Neuron (in vitro differentiated cells): ENCODE results near the gene SDK2.
"Not testable (repeated sequence)": the region's sequence is repeated elsewhere in the genome, so short reads cannot be mapped to it uniquely, and the experiment has no call there.

Source experiments
- H2AFZ ChIP-seq: one replicate; pipeline ENCODE4 v1.6.1; 2013; ENCODE audit warnings: low read depth, mild to moderate bottlenecking, inconsistent platforms, low read length, moderate library complexity
- H3K27me3 ChIP-seq: one replicate; pipeline ENCODE4 v1.6.1; 2013; ENCODE audit warnings: low read length; ENCODE audit not compliant: insufficient read depth
- H3K36me3 ChIP-seq: one replicate; pipeline ENCODE4 v1.6.1; 2013; ENCODE audit warnings: low read length; ENCODE audit not compliant: insufficient read depth
- H3K4me1 ChIP-seq: one replicate; pipeline ENCODE4 v1.6.1; 2013; ENCODE audit warnings: low read length; ENCODE audit not compliant: insufficient read depth
- H3K4me3 ChIP-seq: 2 replicates; pipeline ENCODE4 v1.5.1; 2013; ENCODE audit warnings: mild to moderate bottlenecking, low read length, moderate library complexity
- H3K9me3 ChIP-seq: one replicate; pipeline ENCODE4 v1.6.1; 2013; ENCODE audit warnings: low read length

SDK2 gene

GRCh38 chr17:73465953-73466230 is 178.4 kb downstream of the SDK2 start:
- Histone ChIP-seq H3K27me3 (no peaks in the 10 kb centered on the region), H3K9me3 (no peaks in the 10 kb centered on the region), H3K4me3 (no peak overlapping the region), H3K4me1 (no peaks in the 10 kb centered on the region), H2AFZ (no peak overlapping the region), H3K36me3 (peaks cover 2% of the 10 kb centered on the region)

- Histone ChIP-seq H3K27me3 (no peaks in the 10 kb centered on the region), H2AFZ (no peak overlapping the region), H3K9me3 (no peaks in the 10 kb centered on the region), H3K36me3 (peaks cover 2% of the 10 kb centered on the region), H3K4me1 (no peaks in the 10 kb centered on the region), H3K4me3 (no peak overlapping the region)
Observed at GRCh38 chr17:73465130-73465952, 178.9 kb downstream of the SDK2 start.

GRCh38 chr17:73464447-73464846 is 179.8 kb downstream of the SDK2 start:
- Histone ChIP-seq H2AFZ (no peak overlapping the region), H3K27me3 (no peaks in the 10 kb centered on the region), H3K36me3 (peaks cover 2% of the 10 kb centered on the region), H3K4me3 (no peak overlapping the region), H3K9me3 (no peaks in the 10 kb centered on the region), H3K4me1 (no peaks in the 10 kb centered on the region)

GRCh38 chr17:73463821-73464220 is 180.4 kb downstream of the SDK2 start:
- no peaks in the 10 kb centered on the region for H3K9me3 ChIP-seq
- no peaks in the 10 kb centered on the region for H3K27me3 ChIP-seq
- H3K36me3 ChIP-seq = peaks cover 2% of the 10 kb centered on the region
- H2AFZ ChIP-seq = no peak overlapping the region
- H3K4me1 ChIP-seq = no peaks in the 10 kb centered on the region
- no peak overlapping the region for H3K4me3 ChIP-seq

GRCh38 chr17:73462823-73463222 is 181.4 kb downstream of the SDK2 start:
- no peak overlapping the region for H2AFZ ChIP-seq
- no peaks in the 10 kb centered on the region for H3K27me3 ChIP-seq
- H3K36me3 ChIP-seq = peaks cover 2% of the 10 kb centered on the region
- H3K4me1 ChIP-seq = no peaks in the 10 kb centered on the region
- no peak overlapping the region for H3K4me3 ChIP-seq
- H3K9me3 ChIP-seq = no peaks in the 10 kb centered on the region

GRCh38 chr17:73459980-73460379 is 184.3 kb downstream of the SDK2 start:
- no peaks in the 10 kb centered on the region for H3K36me3 ChIP-seq
- H2AFZ ChIP-seq = no peak overlapping the region
- no peaks in the 10 kb centered on the region for H3K4me1 ChIP-seq
- no peak overlapping the region for H3K4me3 ChIP-seq
- no peaks in the 10 kb centered on the region for H3K9me3 ChIP-seq
- no peaks in the 10 kb centered on the region for H3K27me3 ChIP-seq

- Histone ChIP-seq H3K9me3 (peaks cover 7% of the 10 kb centered on the region), H3K36me3 (peaks cover 2% of the 10 kb centered on the region), H2AFZ (no peak overlapping the region), H3K4me1 (peaks cover 3% of the 10 kb centered on the region), H3K4me3 (no peak overlapping the region), H3K27me3 (no peaks in the 10 kb centered on the region)
Observed at GRCh38 chr17:73455767-73456166, 188.5 kb downstream of the SDK2 start.

GRCh38 chr17:73455050-73455687 is 189.1 kb downstream of the SDK2 start:
- Histone ChIP-seq H3K36me3 (peaks cover 2% of the 10 kb centered on the region), H3K27me3 (no peaks in the 10 kb centered on the region), H2AFZ (no peak overlapping the region), H3K9me3 (peaks cover 7% of the 10 kb centered on the region), H3K4me1 (peaks cover 3% of the 10 kb centered on the region), H3K4me3 (no peak overlapping the region)

- not testable (repeated sequence) for H3K36me3 ChIP-seq, H3K4me3 ChIP-seq, H3K27me3 ChIP-seq, H2AFZ ChIP-seq, H3K9me3 ChIP-seq, H3K4me1 ChIP-seq
Observed at GRCh38 chr17:73453494-73453893, 190.8 kb downstream of the SDK2 start.

- Histone ChIP-seq H3K4me3 (no peak overlapping the region), H3K9me3 (peaks cover 7% of the 10 kb centered on the region), H3K27me3 (no peaks in the 10 kb centered on the region), H3K4me1 (peaks cover 3% of the 10 kb centered on the region), H3K36me3 (peaks cover 2% of the 10 kb centered on the region), H2AFZ (no peak overlapping the region)
Observed at GRCh38 chr17:73453090-73453489, 191.2 kb downstream of the SDK2 start.

- no peak overlapping the region for H2AFZ ChIP-seq
- peaks cover 3% of the 10 kb centered on the region for H3K4me1 ChIP-seq
- H3K27me3 ChIP-seq = no peaks in the 10 kb centered on the region
- peaks cover 7% of the 10 kb centered on the region for H3K9me3 ChIP-seq
- peaks cover 8% of the 10 kb centered on the region for H3K36me3 ChIP-seq
- H3K4me3 ChIP-seq = no peak overlapping the region
Observed at GRCh38 chr17:73452009-73452408, 192.2 kb downstream of the SDK2 start.

GRCh38 chr17:73447319-73447718 is 196.9 kb downstream of the SDK2 start:
- Histone ChIP-seq H3K4me1 (peaks cover 3% of the 10 kb centered on the region), H3K27me3 (no peaks in the 10 kb centered on the region), H3K9me3 (no peaks in the 10 kb centered on the region), H2AFZ (no peak overlapping the region), H3K36me3 (peaks cover 16% of the 10 kb centered on the region), H3K4me3 (no peak overlapping the region)

GRCh38 chr17:73446617-73447016 is 197.6 kb downstream of the SDK2 start:
- Histone ChIP-seq H3K36me3 (peaks cover 15% of the 10 kb centered on the region), H2AFZ (no peak overlapping the region), H3K4me1 (peaks cover 1% of the 10 kb centered on the region), H3K27me3 (no peaks in the 10 kb centered on the region), H3K4me3 (no peak overlapping the region), H3K9me3 (peaks cover 2% of the 10 kb centered on the region)

GRCh38 chr17:73445466-73445865 is 198.8 kb downstream of the SDK2 start:
- Histone ChIP-seq H3K27me3 (no peaks in the 10 kb centered on the region), H3K36me3 (peaks cover 20% of the 10 kb centered on the region), H3K9me3 (peaks cover 2% of the 10 kb centered on the region), H3K4me3 (no peak overlapping the region), H2AFZ (no peak overlapping the region), H3K4me1 (no peaks in the 10 kb centered on the region)
